GM21576 (cell line): ENCODE results near the gene COL27A1.
A peak's percentile ranks its signal among the peaks of the same experiment; 100 is the strongest.

Experiments used
- ATAC-seq: cut with Tn5 transposase; IDR thresholded peaks from one replicate; pipeline ENCODE4 v1.9.1; 2021; ENCODE audit warnings: mild to moderate bottlenecking, moderate library complexity; ENCODE audit not compliant: unreplicated experiment

COL27A1 gene

GRCh38 chr9:114155263-114155994 lies at the start of gene COL27A1:
Gene COL27A1 (plus strand): TSS chr9:114155537. CDS start chr9:114155951, 414 bp downstream.
- ATAC-seq: peak; percentile 88

GRCh38 chr9:114107286-114108001 lies 47.9 kb upstream of the COL27A1 start:
- no peak for ATAC-seq

- ATAC-seq: peak; percentile 50
These were observed 47.1 kb upstream of the COL27A1 start for GRCh38 chr9:114108016-114108833.

- no peak for ATAC-seq
These were observed 46.2 kb upstream of the COL27A1 start for GRCh38 chr9:114109124-114109523.

- no peak for ATAC-seq
These were observed 45.2 kb upstream of the COL27A1 start for GRCh38 chr9:114110180-114110579.

GRCh38 chr9:114112325-114112724 lies 43.0 kb upstream of the COL27A1 start:
- ATAC-seq: no peak

- no peak for ATAC-seq
These were observed 42.4 kb upstream of the COL27A1 start for GRCh38 chr9:114112778-114113584.

GRCh38 chr9:114114364-114114763 lies 41.0 kb upstream of the COL27A1 start:
- ATAC-seq: no peak

- no peak for ATAC-seq
These were observed 39.6 kb upstream of the COL27A1 start for GRCh38 chr9:114115654-114116125.

- ATAC-seq: no peak
These were observed 39.1 kb upstream of the COL27A1 start for GRCh38 chr9:114116126-114116747.

- ATAC-seq: no peak
These were observed 37.7 kb upstream of the COL27A1 start for GRCh38 chr9:114117614-114117995.

- no peak for ATAC-seq
These were observed 37.1 kb upstream of the COL27A1 start for GRCh38 chr9:114117996-114118830.

- no peak for ATAC-seq
These were observed 35.8 kb upstream of the COL27A1 start for GRCh38 chr9:114119242-114120191.

GRCh38 chr9:114120192-114121014 lies 34.9 kb upstream of the COL27A1 start:
- no peak for ATAC-seq

GRCh38 chr9:114121227-114122135 lies 33.9 kb upstream of the COL27A1 start:
- no peak for ATAC-seq
